Vagina (tissue), 2 donors: ENCODE data around the gene TLE2.

Experiments
- POLR2A ChIP-seq, 2 donors: fragments of 450-650 bp; IDR thresholded peaks; one replicate each; pipeline ENCODE4 v1.6.1; 2017; ENCODE audit warnings: antibody characterized with exemption in 2 of 2, mild to moderate bottlenecking in 2 of 2, moderate library complexity in 2 of 2
- POLR2AphosphoS5 ChIP-seq, 2 donors: sonication (generic); formaldehyde crosslinking; IDR thresholded peaks; one replicate each; pipeline ENCODE4 v1.9.0; 2017; ENCODE audit warnings: antibody characterized with exemption in 2 of 2, mild to moderate bottlenecking in 2 of 2, low read depth in 1 of 2; ENCODE audit not compliant: insufficient read depth in 1 of 2
- TF ChIP-seq, protein P1 (sequence below), 3 experiments: fragments of 450-650 bp in 2 of 3; fragments of 200-600 bp in 1 of 3; sonication (generic) in 1 of 3; IDR thresholded peaks; one replicate each; pipeline ENCODE4 v1.5.1; 2017 to 2019; ENCODE audit warnings: antibody characterized with exemption in 3 of 3, mild to moderate bottlenecking in 2 of 3, moderate library complexity in 2 of 3

DNA sequence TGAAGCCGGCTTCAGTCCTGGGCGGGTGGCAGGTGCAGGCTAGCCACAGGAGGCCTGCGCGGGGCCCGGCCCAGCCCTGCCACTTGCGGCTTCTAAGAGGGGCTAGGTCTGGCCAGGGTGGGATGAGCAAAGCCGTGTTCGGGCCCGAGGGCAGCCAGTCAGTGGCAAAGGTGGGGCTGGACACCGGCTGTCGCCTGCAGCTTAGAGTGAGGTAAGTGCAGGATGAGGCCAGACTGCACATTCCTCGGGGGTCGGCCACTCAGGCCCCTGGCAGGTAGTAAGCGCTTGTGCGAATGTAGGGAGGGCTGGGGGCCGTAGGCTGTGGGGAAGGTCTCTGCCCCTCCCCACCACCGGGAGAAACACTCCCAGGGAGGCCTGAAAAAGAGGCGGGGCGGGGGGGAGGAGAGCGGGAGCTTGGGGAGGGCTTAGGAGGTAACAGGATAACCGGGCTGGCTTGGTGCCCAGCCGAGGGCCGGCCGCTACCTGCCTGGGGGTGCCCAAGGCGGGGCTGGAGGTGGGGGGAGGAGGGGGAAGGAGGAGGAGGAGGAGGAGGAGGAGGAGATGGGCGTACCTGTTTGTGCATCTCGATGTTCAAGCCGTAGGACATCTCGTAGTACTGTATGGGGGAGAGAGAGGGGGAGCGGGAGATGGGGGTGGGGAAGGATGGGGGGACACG, 26.8 kb upstream of the TLE2 start:
- TF ChIP-seq, protein P1, sequence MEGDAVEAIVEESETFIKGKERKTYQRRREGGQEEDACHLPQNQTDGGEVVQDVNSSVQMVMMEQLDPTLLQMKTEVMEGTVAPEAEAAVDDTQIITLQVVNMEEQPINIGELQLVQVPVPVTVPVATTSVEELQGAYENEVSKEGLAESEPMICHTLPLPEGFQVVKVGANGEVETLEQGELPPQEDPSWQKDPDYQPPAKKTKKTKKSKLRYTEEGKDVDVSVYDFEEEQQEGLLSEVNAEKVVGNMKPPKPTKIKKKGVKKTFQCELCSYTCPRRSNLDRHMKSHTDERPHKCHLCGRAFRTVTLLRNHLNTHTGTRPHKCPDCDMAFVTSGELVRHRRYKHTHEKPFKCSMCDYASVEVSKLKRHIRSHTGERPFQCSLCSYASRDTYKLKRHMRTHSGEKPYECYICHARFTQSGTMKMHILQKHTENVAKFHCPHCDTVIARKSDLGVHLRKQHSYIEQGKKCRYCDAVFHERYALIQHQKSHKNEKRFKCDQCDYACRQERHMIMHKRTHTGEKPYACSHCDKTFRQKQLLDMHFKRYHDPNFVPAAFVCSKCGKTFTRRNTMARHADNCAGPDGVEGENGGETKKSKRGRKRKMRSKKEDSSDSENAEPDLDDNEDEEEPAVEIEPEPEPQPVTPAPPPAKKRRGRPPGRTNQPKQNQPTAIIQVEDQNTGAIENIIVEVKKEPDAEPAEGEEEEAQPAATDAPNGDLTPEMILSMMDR (IDR thresholded peaks at IDR 0.05): no peak
- TF ChIP-seq POLR2AphosphoS5 (IDR thresholded peaks at IDR 0.05; ENCODE audit: insufficient read depth in 1 of 2, low read depth in 1 of 2) (no peak), POLR2A (IDR thresholded peaks at IDR 0.05) (no peak)
